KOPT-K1 (cell line): ENCODE results near the gene PPP4R1.

Experiments
- H3K27ac ChIP-seq: fragments of 200-600 bp; sonication (generic); 2 replicates; pipeline ENCODE4 v1.5.1; 2016; ENCODE audit warnings: antibody characterized with exemption, mild to moderate bottlenecking, low read depth, low read length; ENCODE audit not compliant: poor library complexity, severe bottlenecking
- H3K36me3 ChIP-seq: fragments of 200-600 bp; sonication (generic); 2 replicates; pipeline ENCODE4 v1.5.1; 2017; ENCODE audit warnings: antibody characterized with exemption, mild to moderate bottlenecking, low read length, moderate library complexity; ENCODE audit not compliant: insufficient read depth
- H3K9me3 ChIP-seq: fragments of 200-600 bp; sonication (generic); 2 replicates; pipeline ENCODE4 v1.5.1; 2017; ENCODE audit warnings: antibody characterized with exemption, low read length, mild to moderate bottlenecking; ENCODE audit not compliant: insufficient read depth, poor library complexity, severe bottlenecking

Gene PPP4R1

DNA sequence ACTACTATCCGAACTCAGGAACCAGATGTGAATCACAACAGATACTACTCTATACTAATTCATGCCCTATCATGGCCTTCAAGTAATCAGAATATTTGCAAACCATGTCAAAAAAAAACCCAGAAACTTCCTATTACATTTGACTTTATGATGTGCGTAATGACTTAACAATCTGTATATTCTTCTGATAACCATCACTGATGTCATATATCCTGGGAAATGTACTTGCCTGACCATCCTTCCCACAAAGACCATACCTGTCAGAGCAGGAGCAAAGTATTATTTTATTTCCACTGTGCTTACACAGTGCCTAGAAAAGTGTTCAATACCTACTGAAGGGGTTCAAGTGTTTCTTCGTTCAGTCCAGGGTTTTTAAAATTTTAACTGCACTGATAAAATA is 27.5 kb downstream of the PPP4R1 start:
- Histone ChIP-seq H3K27ac (no peak overlapping the region), H3K36me3 (peaks cover 94% of the 10 kb centered on the region), H3K9me3 (peaks cover 16% of the 10 kb centered on the region)

GRCh38 chr18:9581667-9582066 is 32.7 kb downstream of the PPP4R1 start:
- H3K27ac ChIP-seq: no peak overlapping the region
- H3K9me3 ChIP-seq: peaks cover 19% of the 10 kb centered on the region
- H3K36me3 ChIP-seq: peaks cover 92% of the 10 kb centered on the region

DNA sequence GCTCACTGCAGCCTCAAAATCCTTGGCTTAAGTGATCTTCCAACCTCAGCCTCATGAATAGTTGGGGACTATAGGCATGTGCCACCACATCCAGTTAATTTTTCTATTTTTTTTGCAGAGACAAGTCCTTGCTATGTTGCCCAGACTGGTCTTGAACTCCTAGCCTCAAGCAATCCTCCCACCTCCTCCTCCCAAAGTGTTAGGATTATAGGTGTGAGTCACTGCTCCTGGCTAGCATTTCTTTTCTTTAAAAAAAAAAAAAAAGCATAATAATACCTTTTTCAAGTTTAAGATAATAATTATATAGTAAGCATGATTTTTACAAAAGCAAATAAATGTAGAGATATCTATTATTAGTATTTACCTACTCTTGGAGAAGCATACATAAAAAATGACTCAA is 36.1 kb downstream of the PPP4R1 start:
- Histone ChIP-seq H3K27ac (no peak overlapping the region), H3K36me3 (peaks cover 98% of the 10 kb centered on the region), H3K9me3 (peaks cover 17% of the 10 kb centered on the region)

GRCh38 chr18:9577361-9577760 is 37.0 kb downstream of the PPP4R1 start:
- no peak overlapping the region for H3K27ac ChIP-seq
- peaks cover 8% of the 10 kb centered on the region for H3K9me3 ChIP-seq
- H3K36me3 ChIP-seq: peaks cover 96% of the 10 kb centered on the region

DNA sequence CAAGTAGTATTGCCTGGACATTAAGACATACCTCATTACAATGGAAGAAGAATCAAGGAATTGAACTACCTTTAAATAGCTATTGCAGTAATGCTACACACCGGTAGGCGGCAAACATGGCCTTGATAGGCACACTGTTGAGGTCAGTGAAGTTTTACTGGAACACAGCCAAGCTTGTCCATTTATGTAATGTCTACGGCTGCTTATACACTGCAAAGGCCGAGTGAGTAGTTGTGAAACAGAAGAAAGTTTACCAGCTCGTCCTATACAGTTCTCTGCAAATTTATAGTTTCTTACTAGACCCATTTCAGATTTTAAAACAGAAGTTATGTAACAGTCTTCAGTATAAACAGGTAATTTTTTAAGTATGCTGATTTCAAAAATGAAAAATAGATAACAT is 38.8 kb downstream of the PPP4R1 start:
- Histone ChIP-seq H3K9me3 (no peaks in the 10 kb centered on the region), H3K27ac (no peak overlapping the region), H3K36me3 (peaks cover 96% of the 10 kb centered on the region)

GRCh38 chr18:9574473-9575115 is 39.8 kb downstream of the PPP4R1 start:
- H3K9me3 ChIP-seq: no peaks in the 10 kb centered on the region
- H3K27ac ChIP-seq: no peak overlapping the region
- H3K36me3 ChIP-seq: peaks cover 96% of the 10 kb centered on the region

DNA sequence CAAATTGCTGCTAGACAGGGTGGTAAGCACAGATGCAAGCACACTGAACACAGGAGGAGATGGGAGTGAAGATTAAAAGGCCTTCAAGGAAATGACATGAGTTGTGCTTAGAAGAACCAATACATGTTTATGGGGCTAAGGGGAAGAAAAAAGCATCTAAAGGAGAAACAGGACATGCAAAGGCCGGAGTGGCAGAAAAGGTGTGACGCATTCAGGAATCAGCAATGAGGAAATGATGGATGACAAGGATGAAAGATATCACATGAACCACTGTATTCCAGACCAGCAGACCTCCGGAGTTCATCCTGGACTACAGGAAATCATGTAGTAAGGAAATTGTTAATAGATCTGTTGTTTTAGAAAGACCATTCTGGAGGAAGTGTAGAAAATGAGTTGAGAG is 42.8 kb downstream of the PPP4R1 start:
- H3K36me3 ChIP-seq: peaks cover 97% of the 10 kb centered on the region
- H3K27ac ChIP-seq: no peak overlapping the region
- no peaks in the 10 kb centered on the region for H3K9me3 ChIP-seq

DNA sequence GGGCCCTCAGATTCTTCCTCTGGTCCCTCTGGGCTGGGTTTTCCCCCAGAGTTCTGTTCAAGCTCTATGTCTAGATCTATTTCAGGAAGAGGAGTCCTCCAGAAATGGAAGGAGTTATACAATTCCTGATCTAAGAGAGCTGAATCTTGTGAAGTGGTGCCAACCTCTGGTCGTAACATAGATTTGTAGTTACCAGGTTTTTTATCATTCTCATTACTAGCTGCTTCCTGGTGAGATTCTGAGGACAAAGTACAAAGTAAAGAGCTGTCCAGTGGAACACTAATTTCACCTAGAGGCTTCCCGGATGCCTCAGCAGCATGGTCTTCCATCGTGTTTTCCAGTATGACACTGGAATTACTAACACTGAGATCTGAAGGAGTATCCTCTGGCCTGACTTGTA is 44.1 kb downstream of the PPP4R1 start:
- Histone ChIP-seq H3K36me3 (peaks cover 96% of the 10 kb centered on the region), H3K9me3 (no peaks in the 10 kb centered on the region), H3K27ac (no peak overlapping the region)

DNA sequence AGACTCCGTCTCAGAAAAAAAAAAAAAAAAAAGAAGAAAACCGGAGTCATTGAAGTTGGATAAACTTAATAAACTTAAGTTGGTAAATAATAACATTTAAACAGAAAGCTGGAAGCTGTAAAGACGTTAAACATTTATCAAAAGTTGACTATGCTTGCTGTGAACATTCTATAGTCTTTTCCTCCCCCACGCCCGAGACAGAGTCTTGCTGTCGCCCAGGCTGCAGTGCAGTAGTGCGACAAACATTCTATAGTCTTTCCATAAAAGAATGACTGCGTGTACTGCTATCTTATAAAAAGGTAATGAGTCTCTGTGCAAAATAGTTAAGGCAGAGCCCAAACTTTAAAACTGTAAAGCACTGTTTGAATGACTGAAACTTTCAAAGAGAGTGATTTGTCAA is 45.2 kb downstream of the PPP4R1 start:
- Histone ChIP-seq H3K27ac (no peak overlapping the region), H3K36me3 (peaks cover 96% of the 10 kb centered on the region), H3K9me3 (no peaks in the 10 kb centered on the region)

- H3K36me3 ChIP-seq: peaks cover 98% of the 10 kb centered on the region
- no peak overlapping the region for H3K27ac ChIP-seq
- H3K9me3 ChIP-seq: no peaks in the 10 kb centered on the region
Measured at GRCh38 chr18:9568186-9568585, 46.2 kb downstream of the PPP4R1 start.

- no peak overlapping the region for H3K27ac ChIP-seq
- H3K36me3 ChIP-seq: peaks cover 98% of the 10 kb centered on the region
- no peaks in the 10 kb centered on the region for H3K9me3 ChIP-seq
Measured at GRCh38 chr18:9565407-9565806, 49.0 kb downstream of the PPP4R1 start.

DNA sequence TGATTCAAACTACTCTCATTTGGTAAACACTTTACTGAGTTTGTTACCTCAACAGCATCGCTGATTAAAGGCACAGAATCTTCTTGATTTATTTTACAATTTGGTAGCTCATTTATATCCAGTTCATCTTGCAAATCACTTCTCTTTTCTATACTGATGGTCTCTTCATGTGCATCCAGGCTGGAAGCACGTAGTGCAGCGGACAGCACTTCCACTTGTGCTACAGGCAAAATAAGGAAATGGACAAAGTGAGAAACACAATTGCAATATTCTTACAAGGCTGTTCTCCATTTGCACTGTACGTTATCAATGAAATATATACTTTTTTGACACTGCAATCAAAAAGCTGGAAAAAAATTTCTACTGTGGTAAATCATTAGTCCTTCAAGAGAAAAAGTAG is 51.0 kb downstream of the PPP4R1 start:
- Histone ChIP-seq H3K36me3 (peaks cover 98% of the 10 kb centered on the region), H3K27ac (no peak overlapping the region), H3K9me3 (no peaks in the 10 kb centered on the region)

DNA sequence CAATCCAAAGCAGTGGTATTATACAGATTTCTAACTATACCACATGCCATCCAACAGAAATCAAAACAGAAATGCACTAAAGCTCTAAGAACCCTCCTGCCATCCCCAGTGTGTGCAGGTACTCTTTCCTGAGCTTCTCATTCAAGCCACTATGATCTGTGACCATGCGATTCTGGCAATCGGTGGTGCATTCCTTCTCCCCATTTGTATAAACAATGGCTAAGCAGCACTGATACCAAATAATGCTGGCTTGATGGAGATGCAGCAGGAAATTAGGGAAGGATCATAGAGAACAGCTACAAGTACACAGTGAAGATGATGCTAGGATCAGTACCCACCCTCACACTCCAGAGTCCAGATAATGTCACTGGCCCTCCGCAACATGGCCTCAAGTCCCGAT is 51.8 kb downstream of the PPP4R1 start:
- Histone ChIP-seq H3K27ac (no peak overlapping the region), H3K9me3 (no peaks in the 10 kb centered on the region), H3K36me3 (peaks cover 98% of the 10 kb centered on the region)

DNA sequence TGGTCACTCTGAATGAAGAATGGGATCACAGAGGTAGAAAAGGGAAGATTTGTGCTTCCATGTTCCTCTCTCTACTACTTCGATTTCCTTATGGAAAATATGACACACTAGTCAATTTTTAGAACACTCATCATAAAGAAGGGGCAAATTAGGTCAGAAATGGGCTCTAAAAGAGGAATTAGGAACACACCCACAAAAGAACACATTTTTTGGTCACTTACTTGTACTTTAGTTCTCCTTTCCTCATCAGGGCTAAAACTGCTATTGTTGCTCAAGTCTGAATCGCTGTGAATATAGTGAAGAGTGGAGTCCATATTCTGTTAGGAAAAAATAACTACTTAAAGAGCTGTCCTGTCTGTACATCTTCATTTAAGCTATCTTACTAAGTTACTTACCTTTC is 52.6 kb downstream of the PPP4R1 start:
- no peaks in the 10 kb centered on the region for H3K9me3 ChIP-seq
- H3K36me3 ChIP-seq: peaks cover 98% of the 10 kb centered on the region
- H3K27ac ChIP-seq: no peak overlapping the region

DNA sequence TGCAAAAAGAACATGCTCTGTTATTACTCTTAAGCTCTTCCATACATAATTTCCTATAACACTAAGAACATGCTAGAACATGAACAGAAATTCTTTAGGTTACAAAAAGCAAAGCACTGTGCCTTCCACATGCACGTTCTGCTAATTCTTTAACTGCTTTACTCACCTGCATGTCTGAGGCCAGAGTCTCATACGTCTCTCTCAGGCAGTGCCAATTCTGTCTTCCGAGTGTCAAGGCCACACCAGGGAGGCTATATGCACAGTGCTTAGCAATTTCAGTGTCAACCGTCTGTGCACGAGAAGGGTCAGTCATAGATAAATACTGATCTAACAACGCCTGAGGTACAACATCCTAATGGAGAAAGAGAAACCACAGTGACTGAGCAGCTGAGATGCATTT is 55.1 kb downstream of the PPP4R1 start:
- peaks cover 100% of the 10 kb centered on the region for H3K36me3 ChIP-seq
- no peaks in the 10 kb centered on the region for H3K9me3 ChIP-seq
- H3K27ac ChIP-seq: no peak overlapping the region

DNA sequence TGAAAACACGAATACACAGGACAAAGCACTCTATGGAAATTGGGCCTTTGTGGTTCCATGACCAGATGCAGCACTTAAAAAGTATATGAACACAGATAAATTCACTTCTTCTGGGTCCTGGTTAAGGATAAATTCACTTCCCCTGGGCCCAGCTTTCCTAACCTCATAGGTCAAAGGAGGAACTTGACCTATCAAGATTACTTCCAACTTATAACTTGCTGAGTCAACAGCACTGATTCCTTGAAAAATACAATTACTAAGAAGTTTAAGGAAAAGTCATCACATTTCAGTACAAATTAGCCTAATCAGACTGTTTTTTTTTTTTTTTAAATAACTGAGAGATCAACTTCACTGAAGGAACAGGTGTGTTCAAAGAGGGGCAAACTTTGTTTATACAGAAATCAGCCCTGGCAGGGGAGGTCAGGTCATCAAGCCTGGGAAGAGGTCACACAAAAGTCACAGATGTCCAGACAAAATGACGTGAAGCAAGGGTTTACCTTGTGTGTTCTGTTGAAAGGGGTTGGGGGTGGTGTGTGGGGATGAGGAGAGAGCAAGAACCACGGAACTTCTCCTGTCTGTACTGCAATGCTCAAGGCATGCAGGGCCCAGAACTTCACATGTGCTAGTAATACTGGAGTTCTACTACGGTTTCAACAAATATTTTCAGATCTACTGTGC is 55.8 kb downstream of the PPP4R1 start:
- no peaks in the 10 kb centered on the region for H3K9me3 ChIP-seq
- no peak overlapping the region for H3K27ac ChIP-seq
- H3K36me3 ChIP-seq: peaks cover 100% of the 10 kb centered on the region
